GM15510 (cell line): ENCODE results near the gene LSAMP.

Experiments used
- POLR2A ChIP-seq: IDR thresholded peaks from 3 replicates; pipeline ENCODE4 v1.6.1; 2011; ENCODE audit warnings: borderline replicate concordance; ENCODE audit not compliant: insufficient read length; ENCODE audit errors: extremely low read depth

The LSAMP gene

DNA sequence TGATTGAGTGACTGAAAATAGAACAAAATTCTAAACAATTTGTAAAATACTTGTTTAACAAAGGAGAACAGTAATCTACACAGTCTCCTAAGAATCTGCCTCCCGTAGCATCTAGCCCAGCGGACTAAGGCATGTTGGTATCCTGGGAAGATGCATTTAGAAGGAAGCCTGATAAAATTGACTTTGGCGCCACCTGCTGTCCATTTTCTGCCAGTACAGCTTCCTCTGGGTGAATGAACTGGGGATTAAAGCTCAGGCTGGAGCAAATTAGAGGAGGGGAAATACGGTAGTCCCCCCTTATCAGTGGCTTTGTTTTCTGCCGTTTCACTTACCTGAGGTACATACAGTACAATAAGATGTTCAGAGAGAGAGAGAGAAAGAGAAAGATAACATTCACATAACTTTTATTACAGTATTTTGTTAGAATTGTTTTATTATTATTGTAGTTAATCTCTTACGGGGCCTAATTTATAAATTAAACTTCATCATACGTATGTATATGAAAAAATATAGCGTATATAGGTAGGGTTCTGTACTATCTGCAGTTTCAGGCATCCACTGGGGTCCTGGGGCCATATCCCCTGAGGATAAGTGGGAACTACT, 630.4 kb downstream of the LSAMP start:
- no peak for TF ChIP-seq POLR2A

DNA sequence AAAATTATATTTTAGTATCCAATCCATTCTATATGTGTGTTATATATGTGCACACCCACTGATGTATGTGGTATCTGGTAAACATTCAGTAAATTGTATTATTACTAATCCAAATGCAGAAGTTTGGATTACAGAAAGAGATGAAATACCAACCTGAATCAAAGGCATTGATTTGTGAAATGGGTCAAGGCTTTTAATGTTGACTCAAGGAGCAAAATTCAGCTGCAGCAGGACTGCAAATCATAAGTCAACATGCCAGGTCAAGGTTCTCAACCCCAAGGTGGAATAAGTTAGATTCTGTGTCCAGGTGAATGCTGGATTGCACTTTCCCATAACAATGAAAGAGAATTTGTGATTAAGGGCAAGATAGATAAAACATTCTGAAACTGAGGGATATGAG, 631.3 kb downstream of the LSAMP start:
- TF ChIP-seq POLR2A: no peak

GRCh38 chr3:115808816-115809215, 636.5 kb downstream of the LSAMP start:
- TF ChIP-seq POLR2A: no peak

DNA sequence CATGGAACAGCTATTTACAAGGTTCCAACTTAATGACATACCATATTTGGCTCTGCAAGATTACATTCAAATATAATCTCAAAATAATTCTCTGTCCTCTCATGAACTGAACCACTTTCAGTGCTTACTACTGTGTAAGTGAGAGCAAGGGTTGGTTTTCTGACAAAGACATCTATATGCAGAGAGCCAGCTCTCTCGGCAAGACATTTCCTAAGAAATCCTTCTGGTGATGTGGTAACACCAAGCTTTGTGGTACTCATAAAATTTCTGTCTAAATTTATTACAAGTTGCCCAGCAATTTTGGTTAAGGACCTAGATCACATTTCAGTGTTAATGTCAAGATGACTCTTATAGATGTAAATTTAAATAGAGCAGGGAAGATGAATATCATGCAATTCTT, 637.0 kb downstream of the LSAMP start:
- no peak for TF ChIP-seq POLR2A

DNA sequence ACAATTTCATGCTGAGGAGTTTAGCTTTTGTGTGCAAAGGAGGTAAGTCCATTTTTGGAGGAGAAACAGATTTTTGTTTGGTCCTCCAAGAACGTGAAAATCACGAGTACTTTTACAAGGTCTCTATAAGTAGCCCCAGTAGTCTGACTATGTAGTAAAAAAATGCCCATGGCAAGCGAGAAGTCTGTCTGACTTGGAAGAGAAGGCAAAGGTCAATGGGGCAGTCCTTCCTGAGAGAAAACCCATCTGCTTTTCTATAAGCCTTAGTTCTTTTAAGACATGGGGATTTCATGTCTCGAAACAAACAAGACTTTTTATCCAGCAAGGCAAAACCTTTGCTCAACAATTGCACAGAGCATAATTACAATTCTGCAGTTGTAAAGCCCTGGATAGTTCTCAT, 638.8 kb downstream of the LSAMP start:
- no peak for TF ChIP-seq POLR2A

DNA sequence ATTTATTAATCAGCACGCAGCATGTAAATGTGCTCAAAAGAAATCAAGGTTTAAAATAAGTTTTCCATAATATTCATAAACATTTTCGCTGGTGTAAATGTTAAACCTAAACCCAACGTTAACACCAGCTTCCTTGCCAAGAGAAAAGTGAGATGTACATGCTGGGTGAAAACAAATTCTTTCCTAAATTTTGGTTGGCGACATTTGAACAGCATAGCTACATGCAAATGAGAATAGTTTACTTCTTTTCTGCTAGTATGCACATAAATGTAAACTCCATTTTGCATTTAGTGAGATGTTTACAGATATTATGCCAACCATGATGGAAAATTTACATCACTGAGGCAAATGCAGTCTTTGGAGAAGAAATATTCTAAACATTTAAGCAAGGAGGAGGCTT, 639.8 kb downstream of the LSAMP start:
- TF ChIP-seq POLR2A: no peak

GRCh38 chr3:115804713-115805119, 640.6 kb downstream of the LSAMP start:
- TF ChIP-seq POLR2A: no peak

- no peak for TF ChIP-seq POLR2A
These were observed 641.1 kb downstream of the LSAMP start for GRCh38 chr3:115804200-115804599.

GRCh38 chr3:115803661-115804060, 641.6 kb downstream of the LSAMP start:
- no peak for TF ChIP-seq POLR2A

DNA sequence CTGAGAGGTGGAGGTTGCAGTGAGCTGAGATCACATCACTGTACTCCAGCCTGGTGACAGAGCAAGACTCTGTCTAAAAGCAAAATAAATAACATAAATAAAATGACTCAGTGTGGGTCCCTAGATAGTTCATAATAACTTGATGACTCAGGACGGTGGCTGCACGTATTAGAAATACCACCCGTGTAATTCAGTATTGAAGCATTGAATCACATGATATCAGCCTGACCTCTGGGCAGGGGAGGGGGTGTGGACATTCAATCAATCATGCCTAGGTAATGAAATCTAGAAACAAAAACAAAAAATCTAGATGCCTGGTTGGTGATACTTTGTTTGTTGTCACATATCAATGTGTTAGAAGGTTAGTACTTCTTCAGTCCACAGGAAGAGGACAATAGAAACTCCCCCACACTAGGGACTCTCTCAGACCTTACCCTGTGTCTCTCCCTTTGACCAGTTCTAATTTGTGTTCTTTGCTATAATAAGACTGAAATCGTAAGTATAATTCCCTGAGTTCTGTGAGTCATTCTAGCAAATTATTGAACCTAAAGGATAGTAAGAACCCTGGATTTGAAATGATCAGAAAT, 644.7 kb downstream of the LSAMP start:
- no peak for TF ChIP-seq POLR2A

GRCh38 chr3:115792206-115792955, 652.9 kb downstream of the LSAMP start:
- no peak for TF ChIP-seq POLR2A

DNA sequence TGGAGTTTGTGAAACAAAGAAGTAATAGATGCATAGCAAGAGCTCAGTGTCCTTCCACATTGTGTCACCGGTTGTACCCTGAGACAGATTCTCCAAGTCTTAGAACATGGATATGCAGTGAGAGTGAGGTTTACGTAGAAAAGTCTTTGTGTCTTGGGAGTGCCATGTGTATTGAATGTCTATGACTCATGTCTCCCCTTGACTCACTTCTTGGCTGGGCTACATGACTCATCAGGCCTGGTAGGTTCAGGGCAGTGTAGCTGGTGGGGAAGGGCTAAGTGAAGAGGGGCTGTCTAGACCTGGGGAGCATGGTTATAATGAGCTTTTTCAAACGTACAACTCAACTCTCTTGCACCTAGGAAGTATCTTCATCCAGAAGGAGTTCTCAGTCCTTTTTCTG, 654.5 kb downstream of the LSAMP start:
- TF ChIP-seq POLR2A: no peak

DNA sequence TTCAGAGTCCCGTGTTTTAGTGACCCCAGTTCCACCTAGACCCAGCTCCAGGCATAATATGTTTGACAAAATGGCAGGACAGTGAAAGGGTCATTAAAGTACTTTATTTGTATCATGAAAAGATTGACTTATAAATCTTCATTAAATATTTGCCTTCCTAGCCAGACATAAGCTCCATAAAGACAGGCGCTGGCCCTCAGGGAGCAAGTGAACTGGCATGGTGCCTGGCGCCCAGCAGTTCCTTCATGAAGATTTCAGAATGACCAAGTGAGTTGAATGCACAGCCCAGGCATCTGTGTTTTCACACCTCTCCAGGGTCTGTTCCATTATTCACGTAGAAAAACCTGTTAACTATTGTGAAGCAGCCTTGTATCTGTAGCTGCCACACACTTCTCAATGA, 655.8 kb downstream of the LSAMP start:
- no peak for TF ChIP-seq POLR2A

DNA sequence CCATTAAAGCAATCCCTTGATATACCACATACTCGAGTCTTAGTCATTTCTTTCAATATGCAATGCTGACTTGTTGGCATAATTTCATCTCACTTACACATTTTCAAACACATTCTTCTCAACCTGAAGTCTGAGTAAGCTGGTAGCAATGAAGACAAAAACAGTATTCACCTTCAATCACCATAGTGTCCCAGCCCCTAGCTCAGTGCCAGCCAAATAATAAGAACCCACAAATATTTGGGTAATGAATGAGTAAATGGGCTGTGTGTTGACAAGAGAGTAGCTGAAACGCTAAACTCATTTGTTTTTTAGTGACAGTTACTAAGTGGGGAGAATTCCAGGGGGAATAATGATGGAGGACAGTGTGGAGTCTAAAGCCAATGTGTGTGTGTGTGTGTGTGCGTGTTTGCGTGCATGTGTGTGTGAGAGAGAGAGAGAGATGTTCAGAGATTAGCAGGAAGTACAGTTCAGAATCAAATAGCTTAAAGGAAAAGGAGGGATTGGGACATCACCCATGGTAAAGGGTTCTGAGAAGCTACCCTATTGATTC, 656.3 kb downstream of the LSAMP start:
- TF ChIP-seq POLR2A: no peak

GRCh38 chr3:115787818-115788217, 657.5 kb downstream of the LSAMP start:
- TF ChIP-seq POLR2A: no peak

- TF ChIP-seq POLR2A: no peak
These were observed 659.5 kb downstream of the LSAMP start for GRCh38 chr3:115785782-115786181.
